MM.1S (cell line): Measurements from ENCODE around the gene PRXL2A.

Experiments used
- EZH2 ChIP-seq: fragments of 300-600 bp; sonication (generic); optimal IDR thresholded peaks from 2 replicates; pipeline ENCODE3; 2017; ENCODE audit warnings: low read depth, mild to moderate bottlenecking, antibody characterized with exemption, low read length, mixed read lengths
- EZH2phosphoT487 ChIP-seq: fragments of 300-600 bp; sonication (generic); IDR thresholded peaks from 2 replicates; pipeline ENCODE4 v1.6.1; 2018; ENCODE audit warnings: antibody characterized with exemption, low read length
- TF ChIP-seq, protein P1 (sequence below): fragments of 300-600 bp; sonication (generic); IDR thresholded peaks from 2 replicates; pipeline ENCODE4 v1.5.1; 2016; ENCODE audit warnings: antibody characterized with exemption, low read length, mixed read lengths

DNA sequence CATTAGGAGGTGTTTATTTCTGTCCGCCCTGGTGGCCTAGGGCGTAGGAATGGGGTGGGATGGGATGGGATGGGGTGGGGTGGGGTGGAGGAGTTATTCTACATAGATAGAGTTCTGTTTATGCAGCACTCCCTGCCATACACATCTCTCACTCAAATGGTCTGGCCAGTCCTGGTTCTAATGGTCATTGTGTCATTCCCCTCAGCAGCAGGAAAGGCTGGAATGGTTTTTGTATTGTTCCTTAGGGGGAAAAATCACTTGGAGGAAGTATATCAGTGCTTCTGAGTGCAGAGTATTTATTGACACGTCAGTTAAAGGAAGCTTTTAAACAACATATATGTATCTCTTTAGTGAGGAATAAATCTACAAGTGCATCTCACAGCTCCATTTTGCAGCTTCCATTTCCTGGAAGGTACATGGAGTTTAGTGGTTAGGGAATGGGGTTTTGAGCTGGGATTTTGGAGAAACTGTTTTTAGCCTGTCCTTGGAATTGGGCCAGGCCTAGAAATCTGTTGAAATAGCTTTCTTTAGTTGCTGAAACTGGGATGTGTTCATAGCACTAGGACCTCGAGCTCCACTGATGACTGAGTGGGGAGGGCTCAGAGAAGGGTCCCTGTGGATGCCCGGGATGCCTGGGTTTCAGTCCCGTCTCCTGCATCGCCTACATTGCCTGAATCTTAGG is 54.1 kb downstream of the PRXL2A start:
- TF ChIP-seq, protein P1, sequence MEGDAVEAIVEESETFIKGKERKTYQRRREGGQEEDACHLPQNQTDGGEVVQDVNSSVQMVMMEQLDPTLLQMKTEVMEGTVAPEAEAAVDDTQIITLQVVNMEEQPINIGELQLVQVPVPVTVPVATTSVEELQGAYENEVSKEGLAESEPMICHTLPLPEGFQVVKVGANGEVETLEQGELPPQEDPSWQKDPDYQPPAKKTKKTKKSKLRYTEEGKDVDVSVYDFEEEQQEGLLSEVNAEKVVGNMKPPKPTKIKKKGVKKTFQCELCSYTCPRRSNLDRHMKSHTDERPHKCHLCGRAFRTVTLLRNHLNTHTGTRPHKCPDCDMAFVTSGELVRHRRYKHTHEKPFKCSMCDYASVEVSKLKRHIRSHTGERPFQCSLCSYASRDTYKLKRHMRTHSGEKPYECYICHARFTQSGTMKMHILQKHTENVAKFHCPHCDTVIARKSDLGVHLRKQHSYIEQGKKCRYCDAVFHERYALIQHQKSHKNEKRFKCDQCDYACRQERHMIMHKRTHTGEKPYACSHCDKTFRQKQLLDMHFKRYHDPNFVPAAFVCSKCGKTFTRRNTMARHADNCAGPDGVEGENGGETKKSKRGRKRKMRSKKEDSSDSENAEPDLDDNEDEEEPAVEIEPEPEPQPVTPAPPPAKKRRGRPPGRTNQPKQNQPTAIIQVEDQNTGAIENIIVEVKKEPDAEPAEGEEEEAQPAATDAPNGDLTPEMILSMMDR = no peak
- TF ChIP-seq EZH2 = no peak
- no peak for TF ChIP-seq EZH2phosphoT487
